Mucosa of descending colon (tissue), 3 donors: Measurements from ENCODE around the gene MAPK11. TPM values are rescaled to one million over a fixed set of nuclear protein-coding genes. Genes with fewer than 3 reads are reported as not detected.

Experiments used
- total RNA-seq, 3 donors: library from RNA; stranded (reverse); fragmentation: NEBNext Ultra II Directional in 2 of 3; extraction: Animal tissue kit (Norgen Biotek cat#: 25700) in 2 of 3; gene quantifications; one replicate each; pipeline versions ENCODE4 v1.2.1 to v1.2.4, GENCODE V29; 2021 to 2023
- donor health status: DM: no; HTN: no; CAD: no; lungs with moderate emphysema.
- donor health status: DM: no; HTN: no; CAD: no.
- donor health status: DM: no; HTN: yes; CAD: no.

The MAPK11 gene
- total RNA-seq, 3 donors from 2014 or later, result 1.8 to 4.3 (median 3.2) TPM

Other genes starting within 250 kb of the MAPK11 start
- gene TTLL8, start 212.1 kb downstream of the MAPK11 start, total RNA-seq, result not detected
- gene MLC1, start 185.0 kb downstream of the MAPK11 start, total RNA-seq, result under 1 TPM in 1 of 3 donors, not detected in 2; 0.16 TPM
- 1 to 10 TPM in 1 of 3 donors, under 1 TPM in 2; 0.29 to 1.0 (median 0.49) TPM for gene MOV10L1, start 180.4 kb downstream of the MAPK11 start, total RNA-seq
- under 1 TPM in 1 of 3 donors, not detected in 2; 0.44 TPM for gene PANX2, start 99.6 kb downstream of the MAPK11 start, total RNA-seq
- 10 to 100 TPM; 36.8 to 52.6 (median 42.7) TPM for gene TRABD, start 84.5 kb downstream of the MAPK11 start, total RNA-seq
- gene SELENOO, start 69.4 kb downstream of the MAPK11 start, total RNA-seq, result 10 to 100 TPM; 21.5 to 23.8 (median 23.1) TPM
- 10 to 100 TPM; 34.5 to 41.6 (median 40.5) TPM for gene TUBGCP6, start 25.4 kb downstream of the MAPK11 start, total RNA-seq
- 10 to 100 TPM; 39.5 to 66.3 (median 47.8) TPM for gene HDAC10, start 19.1 kb downstream of the MAPK11 start, total RNA-seq
- 1 to 10 TPM; 2.3 to 6.5 (median 5.2) TPM for gene MAPK12, start 8.7 kb downstream of the MAPK11 start, total RNA-seq
- gene PLXNB2, start 37.3 kb upstream of the MAPK11 start, total RNA-seq, result 100 to 1,000 TPM; 232 to 318 (median 250) TPM
- 1 to 10 TPM; 2.8 to 6.3 (median 5.2) TPM for gene DENND6B, start 56.6 kb upstream of the MAPK11 start, total RNA-seq
- 10 to 100 TPM; 54.3 to 61.7 (median 58.8) TPM for gene PPP6R2, start 72.9 kb upstream of the MAPK11 start, total RNA-seq
- gene SBF1, start 204.7 kb upstream of the MAPK11 start, total RNA-seq, result 10 to 100 TPM; 76.1 to 91.9 (median 84.3) TPM
- gene ADM2, start 211.2 kb upstream of the MAPK11 start, total RNA-seq, result 1 to 10 TPM in 2 of 3 donors, under 1 TPM in 1; 0.95 to 3.9 (median 1.4) TPM
- gene MIOX, start 216.5 kb upstream of the MAPK11 start, total RNA-seq, result not detected
- gene LMF2, start 237.3 kb upstream of the MAPK11 start, total RNA-seq, result 10 to 100 TPM; 57.8 to 66.4 (median 60.7) TPM
- 10 to 100 TPM; 32.1 to 41.2 (median 34.0) TPM for gene NCAPH2, start 237.8 kb upstream of the MAPK11 start, total RNA-seq